CD14-positive monocyte (primary cell): ENCODE data around the gene UBE2M. TPM values are rescaled to one million over a fixed set of nuclear protein-coding genes. Genes with fewer than 3 reads are reported as not detected.

Experiments used
- DNase-seq, 3 donors: peaks; one replicate each; pipeline ENCODE4 v3.0.0-alpha.2; 2011 to 2022
- H2AFZ ChIP-seq: 2 replicates; pipeline ENCODE4 v1.6.0; 2012; ENCODE audit warnings: mild to moderate bottlenecking, low read depth, low read length, inconsistent platforms; ENCODE audit not compliant: insufficient read depth, poor library complexity, severe bottlenecking
- H3K27ac ChIP-seq, 2 donors: 1 replicate in 1 of 2; 2 replicates in 1 of 2; pipeline ENCODE4 v1.5.1; 2012 to 2013; ENCODE audit warnings: low read length in 2 of 2, control low read depth in 1 of 2, inconsistent platforms in 1 of 2, low read depth in 1 of 2, mild to moderate bottlenecking in 1 of 2
- H3K27me3 ChIP-seq, 2 donors: one replicate each; pipeline versions ENCODE4 v1.6.0 to v1.6.1; 2011 to 2013; ENCODE audit warnings: low read length in 2 of 2; ENCODE audit not compliant: control insufficient read depth in 2 of 2, insufficient read depth in 2 of 2
- H3K36me3 ChIP-seq, 2 donors: replicated peaks in 1 of 2; 1 replicate in 1 of 2; 2 replicates in 1 of 2; pipeline versions ENCODE4 v1.5.1 to v1.6.1; 2012 to 2013; ENCODE audit warnings: low read length in 2 of 2, control low read depth in 1 of 2, inconsistent platforms in 1 of 2, mild to moderate bottlenecking in 1 of 2; ENCODE audit not compliant: insufficient read depth in 2 of 2, control insufficient read depth in 1 of 2
- H3K4me1 ChIP-seq, 2 donors: 1 replicate in 1 of 2; 2 replicates in 1 of 2; pipeline versions ENCODE4 v1.5.1 to v1.6.1; 2012 to 2013; ENCODE audit warnings: low read length in 2 of 2, control low read depth in 1 of 2, inconsistent platforms in 1 of 2, mild to moderate bottlenecking in 1 of 2, moderate library complexity in 1 of 2; ENCODE audit not compliant: insufficient read depth in 2 of 2, control insufficient read depth in 1 of 2
- H3K4me2 ChIP-seq: replicated peaks from 2 replicates; pipeline ENCODE3; 2012; ENCODE audit warnings: low read length, moderate library complexity, mild to moderate bottlenecking; ENCODE audit not compliant: poor library complexity, severe bottlenecking; ENCODE audit errors: extremely low read depth
- H3K4me3 ChIP-seq, 3 experiments: fragments of 200-600 bp in 1 of 3; sonication (generic) in 1 of 3; replicated peaks in 1 of 3; 1 replicate in 2 of 3; 2 replicates in 1 of 3; pipeline ENCODE4 v1.5.1; 2011 to 2013; ENCODE audit warnings: low read length in 3 of 3, mild to moderate bottlenecking in 3 of 3, control low read depth in 2 of 3, low read depth in 2 of 3, inconsistent platforms in 1 of 3, moderate library complexity in 1 of 3
- H3K79me2 ChIP-seq: 2 replicates; pipeline ENCODE4 v1.6.0; 2012; ENCODE audit warnings: mild to moderate bottlenecking, control low read depth, inconsistent platforms, low read length, moderate library complexity; ENCODE audit not compliant: insufficient read depth
- H3K9ac ChIP-seq: 2 replicates; pipeline ENCODE4 v1.6.0; 2017; ENCODE audit warnings: low read length, mild to moderate bottlenecking; ENCODE audit not compliant: insufficient read depth, poor library complexity, severe bottlenecking
- H3K9me3 ChIP-seq, 2 donors: replicated peaks in 1 of 2; 1 replicate in 1 of 2; 2 replicates in 1 of 2; pipeline versions ENCODE4 v1.5.1 to v1.6.1; 2012 to 2013; ENCODE audit warnings: low read length in 2 of 2, control low read depth in 1 of 2; ENCODE audit not compliant: control insufficient read depth in 1 of 2, insufficient read depth in 1 of 2
- H4K20me1 ChIP-seq: 2 replicates; pipeline ENCODE4 v1.6.0; 2012; ENCODE audit warnings: mild to moderate bottlenecking, low read length, control low read depth, moderate library complexity; ENCODE audit not compliant: insufficient read depth
- H3K27ac Mint-ChIP-seq, 7 donors: one replicate each; pipeline ENCODE4 v1.8.0; 2020; ENCODE audit warnings: mild to moderate bottlenecking in 7 of 7, mixed read lengths in 7 of 7, moderate library complexity in 6 of 7, inconsistent platforms in 2 of 7
- H3K27me3 Mint-ChIP-seq, 3 donors: one replicate each; pipeline ENCODE4 v1.8.0; 2021 to 2022; ENCODE audit warnings: low read depth in 3 of 3, mild to moderate bottlenecking in 3 of 3, mixed read lengths in 3 of 3, moderate library complexity in 3 of 3, inconsistent platforms in 1 of 3
- H3K36me3 Mint-ChIP-seq, 2 donors: one replicate each; pipeline ENCODE4 v1.8.0; 2020; ENCODE audit warnings: mixed read lengths in 2 of 2, inconsistent platforms in 1 of 2, mild to moderate bottlenecking in 1 of 2
- H3K4me1 Mint-ChIP-seq: one replicate; pipeline ENCODE4 v1.8.0; 2020; ENCODE audit warnings: mild to moderate bottlenecking, mixed read lengths
- H3K4me3 Mint-ChIP-seq, 2 donors: one replicate each; pipeline ENCODE4 v1.8.0; 2020; ENCODE audit warnings: mild to moderate bottlenecking in 2 of 2, mixed read lengths in 2 of 2, moderate library complexity in 1 of 2
- H3K9me3 Mint-ChIP-seq, 7 donors: one replicate each; pipeline ENCODE4 v1.8.0; 2020 to 2022; ENCODE audit warnings: mixed read lengths in 7 of 7, mild to moderate bottlenecking in 6 of 7, moderate library complexity in 6 of 7, inconsistent platforms in 2 of 7
- CTCF ChIP-seq: fragments of 200-600 bp; IDR thresholded peaks from one replicate; pipeline ENCODE4 v1.8.0; 2022; ENCODE audit warnings: antibody characterized with exemption, mild to moderate bottlenecking
- WGBS: methylation state at CpG from one replicate; pipeline ENCODE4 v1.1.5; 2013; ENCODE audit warnings: missing lambda C conversion rate; ENCODE audit not compliant: insufficient coverage; 5-methylcytosine and 5-hydroxymethylcytosine counted together
- intact Hi-C, 2 donors: fragments of 100-400 bp; cut with micrococcal nuclease; formaldehyde crosslinking; loops; one replicate each; pipeline versions ENCODE4 v1.15.0 to v1.15.1; 2023
- polyA plus RNA-seq, 3 donors: library from polyadenylated mRNA; depleted of rRNA in 1 of 3; unstranded in 2 of 3; stranded (reverse) in 1 of 3; fragments of 300-500 nt in 2 of 3; fragments of >200 nt in 1 of 3; fragmentation: Illumina TruSeq in 2 of 3; gene quantifications; 1 replicate in 2 of 3; 2 replicates in 1 of 3; pipeline ENCODE4 v1.2.3, GENCODE V29; 2012 to 2021

The UBE2M gene
- polyA plus RNA-seq, 3 donors: 7.8 to 84.6 (median 14.3) TPM

GRCh38 chr19:58519355-58520256 is 38.8 kb downstream of the UBE2M start, which contains the start of gene ZBTB45:
TSS of gene ZBTB45 (minus strand) at chr19:58519810. CDS start at chr19:58517673, 2,137 bp downstream.
- TF ChIP-seq CTCF: peak; percentile 79
- Histone ChIP-seq H3K4me1 (peaks cover 30 to 31% of the 10 kb centered on the region in 2 donors), H2AFZ (peak within 1 kb of the TSS; percentile 96), H3K9ac (peak within 1 kb of the TSS; percentile 94), H3K4me2 (peak within 1 kb of the TSS; percentile 96), H3K9me3 (no peaks in the 10 kb centered on the region), H3K36me3 (peaks cover 17 to 20% of the 10 kb centered on the region in 2 donors), H3K27me3 (no peaks in the 10 kb centered on the region), H3K4me3 (peak within 1 kb of the TSS; percentile 57 to 90 (median 86)), H4K20me1 (peaks cover 36% of the 10 kb centered on the region), H3K79me2 (peaks cover 40% of the 10 kb centered on the region), H3K27ac (peak within 1 kb of the TSS; percentile 90 to 93)
- peaks cover 19 to 26% of the 10 kb centered on the region in 2 donors for H3K36me3 Mint-ChIP-seq
- peak within 1 kb of the TSS; percentile 95 to 99 (median 98) for H3K27ac Mint-ChIP-seq
- under 1% methylated on average over 77 of the region's 87 CpGs for WGBS
- H3K9me3 Mint-ChIP-seq: peaks cover 0 to 3% (median 0%) of the 10 kb centered on the region in 7 donors
- peaks cover 36% of the 10 kb centered on the region for H3K4me1 Mint-ChIP-seq
- DNase-seq: peak; percentile 93 to 94 (median 93)
- H3K27me3 Mint-ChIP-seq: peaks cover 0 to 1% (median 0%) of the 10 kb centered on the region in 3 donors
- H3K4me3 Mint-ChIP-seq: peak within 1 kb of the TSS; percentile 92 to 93
- intact Hi-C loops: loop anchor here in 1 of 2 donors (2.0 kb wide), 2 partner anchors 19 to 53 kb away; partner anchors contain the start of gene MZF1

- Mint-ChIP-seq H3K9me3 (peaks cover 0 to 3% (median 0%) of the 10 kb centered on the region in 7 donors), H3K27me3 (peaks cover 0 to 1% (median 0%) of the 10 kb centered on the region in 3 donors), H3K36me3 (peaks cover 19 to 26% of the 10 kb centered on the region in 2 donors), H3K27ac (peak overlapping the region; percentile 95 to 99 (median 98)), H3K4me3 (peak overlapping the region; percentile 92 to 93), H3K4me1 (peaks cover 41% of the 10 kb centered on the region)
- Histone ChIP-seq H3K27ac (peak overlapping the region; percentile 90 to 93), H3K79me2 (peaks cover 44% of the 10 kb centered on the region), H3K4me2 (peak overlapping the region; percentile 96), H4K20me1 (peaks cover 40% of the 10 kb centered on the region), H2AFZ (peak overlapping the region; percentile 96), H3K4me3 (peak overlapping the region; percentile 57 to 90 (median 86)), H3K36me3 (peaks cover 17 to 20% of the 10 kb centered on the region in 2 donors), H3K4me1 (peaks cover 34 to 36% of the 10 kb centered on the region in 2 donors), H3K9me3 (no peaks in the 10 kb centered on the region), H3K27me3 (no peaks in the 10 kb centered on the region), H3K9ac (peak overlapping the region; percentile 94)
- TF ChIP-seq CTCF: peak; percentile 56
- DNase-seq: peak; percentile 34 to 59 (median 41)
- intact Hi-C loops: loop anchor here in 1 of 2 donors (2.0 kb wide), 2 partner anchors 18 to 54 kb away; partner anchors contain the start of gene MZF1
- 0% methylated on average over 14 of the region's 14 CpGs for WGBS
These were observed 39.4 kb downstream of the UBE2M start for GRCh38 chr19:58519087-58519354.
